GM23338 (cell line): ENCODE measurements around the gene CLTRN.

ENCODE experiments used
- EZH2 ChIP-seq: fragments of 200-600 bp; sonication (generic); IDR thresholded peaks from one replicate; pipeline ENCODE4 v1.8.0; 2017; ENCODE audit warnings: antibody characterized with exemption, mild to moderate bottlenecking, low read depth; ENCODE audit not compliant: unreplicated experiment
- JUNB ChIP-seq: IDR thresholded peaks from one replicate; pipeline ENCODE4 v1.6.1; 2016; ENCODE audit warnings: antibody characterized with exemption; ENCODE audit not compliant: unreplicated experiment
- NANOG ChIP-seq: IDR thresholded peaks from 2 replicates; pipeline ENCODE4 v1.6.1; 2016; ENCODE audit warnings: antibody characterized with exemption, borderline replicate concordance
- POLR2AphosphoS5 ChIP-seq: IDR thresholded peaks from 2 replicates; pipeline ENCODE4 v1.6.1; 2016; ENCODE audit warnings: antibody characterized with exemption, low read depth
- ZNF114 ChIP-seq: fragments of 250-450 bp; sonication (Bioruptor Pico); IDR thresholded peaks from 2 replicates; pipeline ENCODE4 v1.5.0; 2020; ENCODE audit warnings: mild to moderate bottlenecking, moderate library complexity
- ZNF331 ChIP-seq: fragments of 250-450 bp; sonication (Bioruptor Pico); IDR thresholded peaks from 2 replicates; pipeline ENCODE4 v1.5.0; 2020; ENCODE audit warnings: low read depth, mild to moderate bottlenecking, moderate library complexity
- TF ChIP-seq, protein P1 (sequence below), 2 experiments: fragments of 200-600 bp in 1 of 2; sonication (generic) in 1 of 2; conservative IDR thresholded peaks; 2 replicates each; pipeline versions ENCODE4 v1.5.1 to v1.6.1; 2016 to 2017; ENCODE audit warnings: antibody characterized with exemption in 2 of 2, low read depth in 2 of 2, mild to moderate bottlenecking in 2 of 2, moderate library complexity in 1 of 2
- TF ChIP-seq, protein P2 (sequence below): IDR thresholded peaks from one replicate; pipeline ENCODE4 v1.6.1; 2018; ENCODE audit warnings: antibody characterized with exemption; ENCODE audit not compliant: unreplicated experiment
- TF ChIP-seq, protein P3 (sequence below): IDR thresholded peaks from 2 replicates; pipeline ENCODE4 v1.6.1; 2016; ENCODE audit warnings: antibody characterized with exemption

DNA sequence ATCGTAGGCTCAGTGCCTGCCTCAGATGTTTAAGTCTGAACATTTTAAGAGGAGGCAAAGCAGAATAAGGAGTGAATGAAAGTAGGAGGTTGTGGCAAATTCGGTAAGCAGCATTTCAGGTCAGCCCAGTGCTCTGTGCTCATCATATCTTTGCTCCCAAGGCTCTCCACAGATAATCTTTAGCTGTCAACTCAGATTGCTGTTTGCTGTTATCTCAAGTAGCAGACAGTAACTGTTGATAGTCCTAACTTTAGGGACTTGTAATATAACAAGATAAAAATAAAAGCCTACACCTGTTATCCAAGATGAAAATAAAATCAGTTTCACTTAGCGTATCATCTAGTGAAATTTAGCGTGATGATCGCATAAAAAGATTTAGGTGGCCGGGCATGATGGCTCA is 18.6 kb upstream of the CLTRN start:
- TF ChIP-seq POLR2AphosphoS5 (no peak), JUNB (no peak), EZH2 (no peak), ZNF331 (CRISPR knock-in tag) (no peak), NANOG (no peak), ZNF114 (CRISPR knock-in tag) (no peak)
- TF ChIP-seq, protein P1, sequence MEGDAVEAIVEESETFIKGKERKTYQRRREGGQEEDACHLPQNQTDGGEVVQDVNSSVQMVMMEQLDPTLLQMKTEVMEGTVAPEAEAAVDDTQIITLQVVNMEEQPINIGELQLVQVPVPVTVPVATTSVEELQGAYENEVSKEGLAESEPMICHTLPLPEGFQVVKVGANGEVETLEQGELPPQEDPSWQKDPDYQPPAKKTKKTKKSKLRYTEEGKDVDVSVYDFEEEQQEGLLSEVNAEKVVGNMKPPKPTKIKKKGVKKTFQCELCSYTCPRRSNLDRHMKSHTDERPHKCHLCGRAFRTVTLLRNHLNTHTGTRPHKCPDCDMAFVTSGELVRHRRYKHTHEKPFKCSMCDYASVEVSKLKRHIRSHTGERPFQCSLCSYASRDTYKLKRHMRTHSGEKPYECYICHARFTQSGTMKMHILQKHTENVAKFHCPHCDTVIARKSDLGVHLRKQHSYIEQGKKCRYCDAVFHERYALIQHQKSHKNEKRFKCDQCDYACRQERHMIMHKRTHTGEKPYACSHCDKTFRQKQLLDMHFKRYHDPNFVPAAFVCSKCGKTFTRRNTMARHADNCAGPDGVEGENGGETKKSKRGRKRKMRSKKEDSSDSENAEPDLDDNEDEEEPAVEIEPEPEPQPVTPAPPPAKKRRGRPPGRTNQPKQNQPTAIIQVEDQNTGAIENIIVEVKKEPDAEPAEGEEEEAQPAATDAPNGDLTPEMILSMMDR (conservative IDR thresholded peaks at IDR 0.05; ENCODE audit: low read depth in 2 of 2) = no peak
- TF ChIP-seq, protein P2, sequence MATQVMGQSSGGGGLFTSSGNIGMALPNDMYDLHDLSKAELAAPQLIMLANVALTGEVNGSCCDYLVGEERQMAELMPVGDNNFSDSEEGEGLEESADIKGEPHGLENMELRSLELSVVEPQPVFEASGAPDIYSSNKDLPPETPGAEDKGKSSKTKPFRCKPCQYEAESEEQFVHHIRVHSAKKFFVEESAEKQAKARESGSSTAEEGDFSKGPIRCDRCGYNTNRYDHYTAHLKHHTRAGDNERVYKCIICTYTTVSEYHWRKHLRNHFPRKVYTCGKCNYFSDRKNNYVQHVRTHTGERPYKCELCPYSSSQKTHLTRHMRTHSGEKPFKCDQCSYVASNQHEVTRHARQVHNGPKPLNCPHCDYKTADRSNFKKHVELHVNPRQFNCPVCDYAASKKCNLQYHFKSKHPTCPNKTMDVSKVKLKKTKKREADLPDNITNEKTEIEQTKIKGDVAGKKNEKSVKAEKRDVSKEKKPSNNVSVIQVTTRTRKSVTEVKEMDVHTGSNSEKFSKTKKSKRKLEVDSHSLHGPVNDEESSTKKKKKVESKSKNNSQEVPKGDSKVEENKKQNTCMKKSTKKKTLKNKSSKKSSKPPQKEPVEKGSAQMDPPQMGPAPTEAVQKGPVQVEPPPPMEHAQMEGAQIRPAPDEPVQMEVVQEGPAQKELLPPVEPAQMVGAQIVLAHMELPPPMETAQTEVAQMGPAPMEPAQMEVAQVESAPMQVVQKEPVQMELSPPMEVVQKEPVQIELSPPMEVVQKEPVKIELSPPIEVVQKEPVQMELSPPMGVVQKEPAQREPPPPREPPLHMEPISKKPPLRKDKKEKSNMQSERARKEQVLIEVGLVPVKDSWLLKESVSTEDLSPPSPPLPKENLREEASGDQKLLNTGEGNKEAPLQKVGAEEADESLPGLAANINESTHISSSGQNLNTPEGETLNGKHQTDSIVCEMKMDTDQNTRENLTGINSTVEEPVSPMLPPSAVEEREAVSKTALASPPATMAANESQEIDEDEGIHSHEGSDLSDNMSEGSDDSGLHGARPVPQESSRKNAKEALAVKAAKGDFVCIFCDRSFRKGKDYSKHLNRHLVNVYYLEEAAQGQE = no peak
- TF ChIP-seq, protein P3, sequence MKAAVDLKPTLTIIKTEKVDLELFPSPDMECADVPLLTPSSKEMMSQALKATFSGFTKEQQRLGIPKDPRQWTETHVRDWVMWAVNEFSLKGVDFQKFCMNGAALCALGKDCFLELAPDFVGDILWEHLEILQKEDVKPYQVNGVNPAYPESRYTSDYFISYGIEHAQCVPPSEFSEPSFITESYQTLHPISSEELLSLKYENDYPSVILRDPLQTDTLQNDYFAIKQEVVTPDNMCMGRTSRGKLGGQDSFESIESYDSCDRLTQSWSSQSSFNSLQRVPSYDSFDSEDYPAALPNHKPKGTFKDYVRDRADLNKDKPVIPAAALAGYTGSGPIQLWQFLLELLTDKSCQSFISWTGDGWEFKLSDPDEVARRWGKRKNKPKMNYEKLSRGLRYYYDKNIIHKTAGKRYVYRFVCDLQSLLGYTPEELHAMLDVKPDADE = no peak
